B cell (primary cell): ENCODE measurements around the gene SNAP47. TPM values are rescaled to one million over a fixed set of nuclear protein-coding genes. Genes with fewer than 3 reads are reported as not detected.

ENCODE experiments used
- ATAC-seq: fragments of 200-7000 bp; cut with Tn5 transposase; one replicate; pipeline ENCODE4 v1.10.0; 2021; ENCODE audit warnings: low read depth, mild to moderate bottlenecking, moderate number of reproducible peaks, moderate library complexity
- CTCF ChIA-PET: fragments of 350-600 bp; sonication (Branson Sonifier 250); formaldehyde crosslinking; loops from one replicate; lab custom pipeline; 2021; ENCODE audit warnings: antibody characterized with exemption, inconsistent platforms; lab: Charles Lee
- POLR2A ChIA-PET: fragments of 350-600 bp; sonication (Branson Sonifier 250); formaldehyde crosslinking; loops from one replicate; lab custom pipeline; 2021; ENCODE audit warnings: antibody characterized with exemption; lab: Charles Lee
- DNase-seq: peaks from one replicate; pipeline ENCODE4 v3.0.0; 2013
- H2AFZ ChIP-seq: 2 replicates; pipeline ENCODE4 v1.6.1; 2012; ENCODE audit warnings: mild to moderate bottlenecking, low read depth, low read length; ENCODE audit not compliant: insufficient read depth, poor library complexity, severe bottlenecking
- H3K27ac ChIP-seq, 2 donors: 1 replicate in 1 of 2; 2 replicates in 1 of 2; pipeline ENCODE4 v1.5.1; 2012 to 2013; ENCODE audit warnings: low read length in 2 of 2, mild to moderate bottlenecking in 2 of 2, moderate library complexity in 1 of 2
- H3K27me3 ChIP-seq, 4 experiments: fragments of 200-600 bp in 1 of 4; sonication (generic) in 1 of 4; replicated peaks in 1 of 4; 1 replicate in 2 of 4; 2 replicates in 2 of 4; pipeline versions ENCODE4 v1.6.1 to v1.7.0; 2013 to 2016; ENCODE audit warnings: low read length in 3 of 4, mild to moderate bottlenecking in 2 of 4, mixed read lengths in 1 of 4, moderate library complexity in 1 of 4; ENCODE audit not compliant: insufficient read depth in 4 of 4, control insufficient read depth in 3 of 4; ENCODE audit errors: control extremely low read depth in 1 of 4
- H3K36me3 ChIP-seq, 2 experiments: replicated peaks in 1 of 2; 1 replicate in 1 of 2; 2 replicates in 1 of 2; pipeline versions ENCODE4 v1.6.1 to v1.7.1; 2013; ENCODE audit warnings: low read length in 1 of 2; ENCODE audit not compliant: insufficient read depth in 2 of 2, control insufficient read depth in 1 of 2; ENCODE audit errors: control extremely low read depth in 1 of 2, extremely low read depth in 1 of 2
- H3K4me1 ChIP-seq, 2 donors: fragments of 200-600 bp in 1 of 2; sonication (generic) in 1 of 2; 1 replicate in 1 of 2; 2 replicates in 1 of 2; pipeline versions ENCODE4 v1.5.1 to v1.6.1; 2013 to 2017; ENCODE audit warnings: low read length in 2 of 2; ENCODE audit not compliant: control insufficient read depth in 2 of 2, insufficient read depth in 2 of 2
- H3K4me2 ChIP-seq: replicated peaks from 2 replicates; pipeline ENCODE3; 2012; ENCODE audit warnings: mild to moderate bottlenecking, low read depth, low read length; ENCODE audit not compliant: poor library complexity, severe bottlenecking
- H3K4me3 ChIP-seq, 5 experiments: fragments of 200-600 bp in 1 of 5; sonication (generic) in 1 of 5; 1 replicate in 3 of 5; 2 replicates in 2 of 5; pipeline versions ENCODE4 v1.5.1 to v1.7.0; 2011 to 2016; ENCODE audit warnings: low read length in 4 of 5, mild to moderate bottlenecking in 4 of 5, low read depth in 2 of 5, control low read depth in 1 of 5, moderate library complexity in 1 of 5; ENCODE audit not compliant: insufficient read depth in 1 of 5; ENCODE audit errors: control extremely low read depth in 1 of 5, extremely low read depth in 1 of 5
- H3K79me2 ChIP-seq: fragments of 200-600 bp; sonication (generic); one replicate; pipeline ENCODE4 v1.6.0; 2016; ENCODE audit warnings: low read length; ENCODE audit not compliant: control insufficient read depth, insufficient read depth
- H3K9ac ChIP-seq: fragments of 200-600 bp; sonication (generic); 2 replicates; pipeline ENCODE4 v1.6.1; 2017; ENCODE audit warnings: mild to moderate bottlenecking, low read length, moderate library complexity
- H3K9me3 ChIP-seq, 3 donors: one replicate each; pipeline versions ENCODE4 v1.6.1 to v1.7.1; 2013; ENCODE audit warnings: low read length in 2 of 3; ENCODE audit not compliant: control insufficient read depth in 2 of 3, insufficient read depth in 1 of 3; ENCODE audit errors: control extremely low read depth in 1 of 3
- H4K20me1 ChIP-seq: 2 replicates; pipeline ENCODE4 v1.6.0; 2012; ENCODE audit warnings: mild to moderate bottlenecking, low read length; ENCODE audit not compliant: insufficient read depth, control insufficient read depth, poor library complexity, severe bottlenecking
- H3K27ac Mint-ChIP-seq: one replicate; pipeline ENCODE4 v1.8.0; 2021; ENCODE audit warnings: mixed read lengths
- H3K27me3 Mint-ChIP-seq: one replicate; pipeline ENCODE4 v1.8.0; 2021; ENCODE audit warnings: mixed read lengths
- H3K4me1 Mint-ChIP-seq: one replicate; pipeline ENCODE4 v1.8.0; 2021; ENCODE audit warnings: mixed read lengths
- H3K4me3 Mint-ChIP-seq: one replicate; pipeline ENCODE4 v1.8.0; 2021; ENCODE audit warnings: mixed read lengths
- H3K9me3 Mint-ChIP-seq: one replicate; pipeline ENCODE4 v1.8.0; 2022; ENCODE audit warnings: mixed read lengths; ENCODE audit not compliant: insufficient read depth
- CTCF ChIP-seq: fragments of 200-600 bp; IDR thresholded peaks from one replicate; pipeline ENCODE4 v1.8.0; 2022; ENCODE audit warnings: antibody characterized with exemption, mild to moderate bottlenecking
- EZH2 ChIP-seq: IDR thresholded peaks from 2 replicates; pipeline ENCODE4 v1.6.1; 2012; ENCODE audit warnings: borderline replicate concordance, low read depth, mild to moderate bottlenecking, moderate library complexity, low read length; ENCODE audit not compliant: insufficient read depth, poor library complexity, severe bottlenecking
- WGBS: methylation state at CpG from one replicate; pipeline ENCODE4 v1.1.5; 2013; ENCODE audit warnings: missing lambda C conversion rate; ENCODE audit not compliant: insufficient coverage; 5-methylcytosine and 5-hydroxymethylcytosine counted together
- intact Hi-C: fragments of 100-400 bp; cut with micrococcal nuclease; formaldehyde crosslinking; loops from one replicate; pipeline ENCODE4 v1.10.0; 2022
- polyA plus RNA-seq: library from polyadenylated mRNA; depleted of rRNA; stranded (reverse); fragments of >200 nt; gene quantifications from 2 replicates; pipeline ENCODE4 v1.2.3, GENCODE V29; 2012
- total RNA-seq, 2 donors: library from RNA; stranded (reverse); fragments of 120-200 nt in 1 of 2; gene quantifications; 1 replicate in 1 of 2; 2 replicates in 1 of 2; pipeline versions ENCODE4 v1.2.3 to v1.2.4, GENCODE V29; 2013 to 2022

Gene SNAP47
- total and polyA plus RNA-seq, 2 donors (not counting 1 experiment from before 2014, with no cell fraction given), result 25.6 to 34.9 TPM

GRCh38 chr1:227768125-227768439 is 32.8 kb downstream of the SNAP47 start:
- no peak overlapping the region for H3K27ac ChIP-seq
- Mint-ChIP-seq H3K4me3 (no peak overlapping the region), H3K4me1 (peaks cover 17% of the 10 kb centered on the region), H3K27ac (no peak overlapping the region), H3K27me3 (no peaks in the 10 kb centered on the region), H3K9me3 (no peaks in the 10 kb centered on the region)
- intact Hi-C loops, result no loop called here
- peaks cover 14% of the 10 kb centered on the region for H3K79me2 ChIP-seq
- no peak overlapping the region for H3K9ac ChIP-seq
- peaks cover 0 to 40% of the 10 kb centered on the region in 2 experiments for H3K36me3 ChIP-seq
- no peaks in the 10 kb centered on the region for H3K9me3 ChIP-seq
- no peak for TF ChIP-seq CTCF
- no peak for TF ChIP-seq EZH2
- ChIA-PET CTCF (no interaction called here), POLR2A (no interaction called here)
- no peak overlapping the region for H2AFZ ChIP-seq
- WGBS, result 99% methylated on average over 7 of the region's 7 CpGs
- ATAC-seq, result no peak
- no peak overlapping the region for H3K4me3 ChIP-seq
- DNase-seq, result no peak
- H3K4me2 ChIP-seq, result no peak overlapping the region
- peaks cover 26% of the 10 kb centered on the region for H4K20me1 ChIP-seq
- no peaks in the 10 kb centered on the region for H3K27me3 ChIP-seq
- H3K4me1 ChIP-seq, result peaks cover 0 to 12% of the 10 kb centered on the region in 2 donors

GRCh38 chr1:227768640-227769039 is 33.4 kb downstream of the SNAP47 start:
- H3K4me2 ChIP-seq, result no peak overlapping the region
- no peaks in the 10 kb centered on the region for H3K27me3 ChIP-seq
- 94% methylated on average over 2 of the region's 6 CpGs for WGBS
- H3K27me3 Mint-ChIP-seq, result no peaks in the 10 kb centered on the region
- no peak for TF ChIP-seq CTCF
- TF ChIP-seq EZH2, result no peak
- no peak overlapping the region for H3K4me3 Mint-ChIP-seq
- no peak for ATAC-seq
- intact Hi-C loops, result no loop called here
- peaks cover 0 to 12% of the 10 kb centered on the region in 2 donors for H3K4me1 ChIP-seq
- H3K9me3 Mint-ChIP-seq, result no peaks in the 10 kb centered on the region
- H2AFZ ChIP-seq, result no peak overlapping the region
- no peak overlapping the region for H3K27ac ChIP-seq
- no peak overlapping the region for H3K27ac Mint-ChIP-seq
- H3K36me3 ChIP-seq, result peaks cover 0 to 41% of the 10 kb centered on the region in 2 experiments
- POLR2A ChIA-PET, result no interaction called here
- H3K4me1 Mint-ChIP-seq, result peaks cover 17% of the 10 kb centered on the region
- peaks cover 20% of the 10 kb centered on the region for H4K20me1 ChIP-seq
- H3K79me2 ChIP-seq, result peaks cover 8% of the 10 kb centered on the region
- no peak overlapping the region for H3K4me3 ChIP-seq
- H3K9ac ChIP-seq, result no peak overlapping the region
- no peaks in the 10 kb centered on the region for H3K9me3 ChIP-seq
- CTCF ChIA-PET, result no interaction called here
- DNase-seq, result no peak
